H7 (cell line): ENCODE measurements around the gene SRI. TPM values are rescaled to one million over a fixed set of nuclear protein-coding genes. Genes with fewer than 3 reads are reported as not detected.
"Not testable (repeated sequence)": the region's sequence is repeated elsewhere in the genome, so short reads cannot be mapped to it uniquely, and the experiment has no call there.

ENCODE experiments used
- DNase-seq: peaks from one replicate; pipeline ENCODE4 v3.0.0; 2012
- H3K27me3 ChIP-seq: 2 replicates; pipeline ENCODE4 v1.6.0; 2011; ENCODE audit warnings: mild to moderate bottlenecking, low read length; ENCODE audit not compliant: control insufficient read depth, insufficient read depth
- H3K36me3 ChIP-seq: replicated peaks from 2 replicates; pipeline ENCODE4 v1.5.1; 2011; ENCODE audit warnings: low read length; ENCODE audit not compliant: control insufficient read depth, insufficient read depth
- H3K4me3 ChIP-seq: 2 replicates; pipeline ENCODE4 v1.5.1; 2011; ENCODE audit warnings: low read depth, mild to moderate bottlenecking, control low read depth, low read length, moderate library complexity; ENCODE audit not compliant: insufficient read depth
- total RNA-seq: library from RNA; depleted of rRNA; stranded (reverse); fragments of >200 nt; shearing (Covaris generic); gene quantifications from 2 replicates; pipeline ENCODE4 v1.2.3, GENCODE V29; 2014; rRNA removed

Gene SRI, protein sequence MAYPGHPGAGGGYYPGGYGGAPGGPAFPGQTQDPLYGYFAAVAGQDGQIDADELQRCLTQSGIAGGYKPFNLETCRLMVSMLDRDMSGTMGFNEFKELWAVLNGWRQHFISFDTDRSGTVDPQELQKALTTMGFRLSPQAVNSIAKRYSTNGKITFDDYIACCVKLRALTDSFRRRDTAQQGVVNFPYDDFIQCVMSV
- 87.1 and 95.8 TPM in 2 replicates for total RNA-seq

DNA sequence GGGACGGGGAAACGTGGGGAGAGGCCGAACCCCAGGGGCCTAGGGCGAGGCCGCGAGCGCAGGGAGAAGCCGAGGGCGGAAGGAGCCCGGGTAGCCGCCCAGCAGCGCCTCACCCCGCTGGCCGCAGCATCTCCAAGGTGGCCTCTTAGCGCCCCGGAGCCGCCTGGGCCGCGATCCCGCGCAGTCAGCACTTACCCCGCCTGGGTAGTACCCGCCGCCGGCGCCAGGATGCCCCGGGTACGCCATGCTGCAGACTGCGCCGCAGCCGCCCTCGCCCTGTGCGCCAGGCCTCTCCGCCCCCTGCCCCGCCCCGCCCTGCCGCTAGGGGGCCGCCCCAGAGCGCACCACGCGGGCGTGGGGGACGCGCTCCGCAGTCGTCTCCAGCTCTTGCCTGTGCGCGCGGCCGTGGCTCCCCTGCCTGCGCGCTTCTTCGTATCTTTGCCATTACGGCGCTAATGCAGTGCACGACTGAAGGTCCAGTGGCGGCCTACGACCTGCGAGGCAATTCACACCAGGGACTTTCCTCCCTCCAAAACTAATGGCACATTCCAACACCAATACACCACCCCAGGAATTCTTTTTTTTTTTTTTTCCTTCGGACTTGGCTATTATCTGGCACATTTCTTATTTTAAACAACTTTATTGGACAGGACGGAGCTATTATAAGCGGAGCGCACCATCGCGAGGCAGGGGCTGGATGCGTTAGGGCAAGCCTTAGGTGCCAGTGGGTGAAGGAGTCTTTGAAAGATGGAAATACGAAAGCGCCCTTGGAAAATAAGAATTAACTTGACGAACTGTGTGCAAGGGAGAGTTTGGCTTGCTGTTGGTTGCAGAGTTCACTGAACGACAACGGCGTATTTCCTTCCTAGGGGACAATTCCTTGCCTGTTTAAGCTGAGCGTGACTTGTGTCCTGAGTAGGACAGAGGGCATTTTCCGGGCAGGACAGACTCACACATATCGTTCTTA is at the start of gene SRI:
Gene SRI, minus strand, starts transcription at position 258 of the 967 bp plus-strand sequence. Its CDS starts 12 bp downstream, at position 246.
- H3K27me3 ChIP-seq: no peaks in the 10 kb centered on the region
- H3K36me3 ChIP-seq: peaks cover 3% of the 10 kb centered on the region
- peak; percentile 93 for DNase-seq
- peak within 1 kb of the TSS; percentile 87 for H3K4me3 ChIP-seq

DNA sequence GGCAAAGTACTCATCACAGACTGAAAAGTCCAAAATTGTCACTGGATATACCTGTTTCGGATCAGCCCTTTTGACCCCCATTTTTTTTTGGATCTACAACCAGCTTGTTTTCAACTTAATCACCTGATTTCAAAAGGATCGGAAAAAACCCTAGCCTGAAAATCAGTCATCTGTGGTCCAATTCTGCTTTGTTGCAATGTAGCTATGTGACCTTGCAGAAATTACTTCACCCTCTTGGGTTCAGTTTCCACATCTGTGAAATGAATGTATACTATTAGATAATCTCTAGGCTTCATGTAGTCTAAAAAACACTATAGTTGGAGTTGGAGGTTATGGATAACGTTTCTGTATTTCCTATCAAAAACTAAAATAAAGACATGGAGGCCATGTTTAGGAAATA is 49.7 kb upstream of the SRI start:
- H3K4me3 ChIP-seq: no peak overlapping the region
- DNase-seq: no peak
- no peaks in the 10 kb centered on the region for H3K36me3 ChIP-seq
- no peaks in the 10 kb centered on the region for H3K27me3 ChIP-seq

DNA sequence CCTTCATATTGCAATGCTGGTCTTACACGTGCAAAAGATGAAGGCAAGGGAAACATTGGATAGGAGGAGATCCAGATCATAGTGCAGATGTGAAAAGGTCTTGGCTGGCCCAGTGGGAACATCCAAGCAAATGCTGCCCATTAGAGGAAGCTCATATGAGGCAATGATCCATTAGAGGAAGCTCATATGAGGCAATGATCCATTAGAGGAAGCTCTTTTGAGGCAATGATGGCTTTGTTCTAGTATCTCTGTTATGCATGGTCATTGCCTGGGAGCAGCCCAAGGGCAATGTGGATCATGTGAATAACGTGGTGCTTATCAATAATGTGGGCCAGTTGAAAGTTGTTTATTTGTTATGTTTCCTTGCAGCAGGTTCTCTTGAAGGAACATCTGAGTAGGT is 49.0 kb upstream of the SRI start:
- H3K4me3 ChIP-seq: no peak overlapping the region
- DNase-seq: no peak
- no peaks in the 10 kb centered on the region for H3K36me3 ChIP-seq
- H3K27me3 ChIP-seq: no peaks in the 10 kb centered on the region

DNA sequence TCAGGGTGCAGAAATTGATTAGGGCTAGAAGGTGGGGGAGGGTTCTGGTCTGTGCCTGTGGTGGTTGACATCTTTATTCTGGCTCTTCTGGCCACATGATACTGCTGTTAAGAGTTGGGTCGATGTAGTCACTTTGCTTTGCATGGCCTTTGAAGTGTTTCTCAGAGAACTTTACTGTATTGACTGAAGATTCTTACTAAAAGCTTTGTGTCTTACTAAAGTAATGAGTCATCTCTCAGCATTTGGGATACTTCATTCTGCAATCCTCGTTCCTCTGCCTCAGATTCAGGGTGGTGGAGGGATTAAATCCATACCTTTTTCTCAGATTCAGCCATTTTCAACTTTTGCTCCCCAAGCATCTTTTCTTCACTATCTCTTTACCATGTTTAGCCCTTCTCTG is 48.2 kb upstream of the SRI start:
- no peak for DNase-seq
- H3K36me3 ChIP-seq: no peaks in the 10 kb centered on the region
- no peaks in the 10 kb centered on the region for H3K27me3 ChIP-seq
- no peak overlapping the region for H3K4me3 ChIP-seq

DNA sequence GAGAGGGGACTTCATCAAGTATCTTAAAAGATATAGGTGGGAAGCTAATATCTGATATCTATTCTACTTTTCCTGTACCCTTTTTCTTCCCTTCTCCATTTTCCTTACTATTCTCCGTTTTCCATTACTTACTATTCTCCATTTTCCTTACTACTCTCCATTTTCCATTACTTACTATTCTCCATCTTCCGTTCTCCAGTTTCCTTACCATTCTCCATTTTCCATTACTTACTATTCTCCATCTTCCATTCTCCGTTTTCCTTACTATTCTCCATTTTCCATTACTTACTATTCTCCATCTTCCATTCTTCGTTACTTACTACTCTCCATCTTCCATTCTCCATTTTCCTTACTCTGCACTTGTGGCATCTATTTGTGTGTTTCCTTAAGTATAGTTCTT is 47.6 kb upstream of the SRI start:
- Histone ChIP-seq H3K36me3 (no peaks in the 10 kb centered on the region), H3K4me3 (no peak overlapping the region), H3K27me3 (no peaks in the 10 kb centered on the region)
- no peak for DNase-seq

DNA sequence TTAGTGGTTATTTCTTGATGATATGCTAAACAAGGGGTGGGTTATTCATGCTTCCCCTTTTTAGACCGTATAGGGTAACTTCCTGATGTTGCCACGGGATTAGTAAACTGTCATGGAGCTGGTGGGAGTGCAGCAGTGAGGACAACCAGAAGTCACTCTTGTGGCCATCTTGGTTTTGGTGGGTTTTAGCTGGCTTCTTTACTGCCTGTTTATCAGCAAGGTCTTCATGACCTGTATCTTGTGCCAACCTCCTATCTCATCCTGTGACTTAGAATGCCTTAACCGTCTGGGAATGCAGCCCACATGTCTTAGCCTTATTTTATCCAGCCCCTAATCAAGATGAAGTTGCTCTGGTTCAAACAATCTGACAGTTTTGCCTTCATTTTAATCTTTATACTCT is 45.1 kb upstream of the SRI start:
- not testable (repeated sequence) for DNase-seq

DNA sequence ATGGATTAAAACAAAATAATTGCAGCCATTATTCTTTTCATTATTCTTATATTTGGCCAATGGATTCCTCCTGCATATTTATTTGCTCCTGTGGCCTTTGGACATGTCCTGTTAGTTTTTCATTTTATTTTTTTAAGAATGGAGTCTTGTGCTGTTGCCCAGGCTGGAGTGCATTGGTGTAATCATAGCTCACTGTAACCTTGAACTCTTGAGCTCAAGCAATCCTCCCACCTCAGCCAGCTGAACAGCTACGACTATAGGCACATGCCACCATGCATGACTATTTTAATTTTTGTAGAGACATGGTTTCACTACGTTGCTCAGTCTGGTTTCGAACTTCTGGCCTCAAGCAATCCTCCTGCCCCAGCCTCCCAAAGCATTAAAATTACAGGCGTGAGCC is 42.7 kb upstream of the SRI start:
- Histone ChIP-seq H3K27me3 (no peaks in the 10 kb centered on the region), H3K4me3 (no peak overlapping the region), H3K36me3 (no peaks in the 10 kb centered on the region)
- DNase-seq: no peak

More for the DNA sequence above, 45.1 kb upstream of the SRI start:
- H3K4me3 ChIP-seq, H3K27me3 ChIP-seq, H3K36me3 ChIP-seq: not testable (repeated sequence)

DNA sequence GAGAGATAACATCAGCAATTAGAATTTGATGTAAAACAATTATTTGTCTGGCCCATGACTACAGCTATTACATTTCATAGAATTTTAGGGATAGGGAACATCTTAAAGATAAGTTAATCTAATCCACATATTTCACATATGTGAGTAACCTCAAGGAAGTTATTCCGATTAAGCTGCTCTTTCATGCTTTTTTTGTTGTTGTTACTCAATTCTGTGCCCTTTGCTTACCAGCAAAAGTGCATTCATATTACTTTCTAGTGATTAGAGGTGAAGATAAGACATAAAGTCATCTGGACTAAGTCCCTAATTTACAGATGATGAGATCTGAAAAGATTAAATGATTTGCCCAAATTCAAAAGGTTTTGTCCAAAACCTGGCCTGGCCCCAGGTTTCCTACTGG is 40.9 kb upstream of the SRI start:
- Histone ChIP-seq H3K36me3 (no peaks in the 10 kb centered on the region), H3K4me3 (no peak overlapping the region), H3K27me3 (no peaks in the 10 kb centered on the region)
- DNase-seq: no peak

DNA sequence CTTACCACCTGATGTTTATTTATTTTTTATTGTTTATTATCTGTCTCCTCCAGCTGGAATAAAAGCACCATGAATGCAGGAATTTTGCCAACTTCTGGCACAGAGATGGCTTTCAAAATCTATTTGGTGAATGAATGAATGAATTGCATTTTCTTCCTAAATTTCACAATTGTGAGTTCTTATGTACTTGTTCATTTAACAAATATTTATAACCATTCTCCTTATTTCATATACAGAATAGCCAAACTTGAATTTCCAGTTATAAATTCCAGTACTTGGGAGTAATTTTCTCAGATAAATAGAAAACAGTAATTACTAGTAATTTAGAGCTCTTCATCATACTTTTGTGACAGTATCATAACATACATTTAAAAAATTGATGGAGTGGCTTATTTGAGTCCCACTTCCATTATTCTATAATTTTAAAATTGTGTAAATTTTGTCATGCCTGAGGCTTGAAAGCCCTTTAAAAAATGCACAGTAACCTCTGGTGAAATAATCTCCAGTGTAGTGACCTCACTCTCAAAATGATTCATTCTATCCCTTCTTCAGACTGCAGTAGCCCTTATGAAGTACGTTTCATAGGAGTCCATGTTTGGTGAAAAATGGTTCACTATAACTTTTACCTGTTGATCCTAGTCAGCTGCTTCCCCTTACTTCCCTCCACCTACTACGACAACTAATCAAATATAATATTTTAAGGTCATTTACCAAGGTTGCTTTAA is 40.0 kb upstream of the SRI start:
- DNase-seq: no peak
- no peak overlapping the region for H3K4me3 ChIP-seq
- H3K27me3 ChIP-seq: no peaks in the 10 kb centered on the region
- H3K36me3 ChIP-seq: no peaks in the 10 kb centered on the region

DNA sequence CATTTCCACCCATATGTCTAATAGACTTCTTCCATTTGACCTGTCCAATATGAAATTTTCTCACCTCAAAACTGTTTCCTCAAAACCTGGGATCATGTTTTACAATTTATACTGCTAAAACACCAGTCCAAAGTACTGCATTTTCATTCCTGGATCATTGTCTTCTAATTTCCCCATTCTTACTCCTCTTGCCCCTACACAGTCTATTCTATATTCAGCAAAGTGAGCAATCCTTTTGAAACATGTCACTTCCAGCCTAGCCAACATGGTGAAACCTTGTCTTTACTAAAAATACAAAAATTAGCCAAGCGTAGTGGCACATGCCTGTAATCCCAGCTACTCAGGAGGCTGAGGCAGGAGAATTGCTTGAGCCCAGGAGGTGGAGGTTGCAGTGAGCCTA is 38.5 kb upstream of the SRI start:
- not testable (repeated sequence) for H3K4me3 ChIP-seq, H3K36me3 ChIP-seq, DNase-seq, H3K27me3 ChIP-seq

DNA sequence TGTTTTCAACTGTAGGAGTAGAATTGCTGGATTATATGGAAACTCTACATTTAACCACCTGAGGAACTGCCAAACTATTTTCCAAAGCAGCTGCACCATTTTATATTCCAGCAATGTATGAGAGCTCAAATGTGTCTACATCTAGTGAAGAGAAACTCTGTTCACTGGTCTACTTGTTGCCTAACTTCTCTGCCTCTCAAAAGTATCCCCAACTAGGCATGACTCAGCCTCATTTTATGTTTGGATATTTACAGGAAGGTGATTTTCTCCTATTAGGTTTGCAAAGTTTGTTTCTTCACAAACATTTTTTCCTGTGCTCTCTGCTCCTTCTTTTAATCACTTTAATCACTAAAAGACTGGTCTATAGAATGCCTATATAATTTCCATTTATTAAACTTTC is 37.1 kb upstream of the SRI start:
- Histone ChIP-seq H3K4me3 (no peak overlapping the region), H3K36me3 (no peaks in the 10 kb centered on the region), H3K27me3 (no peaks in the 10 kb centered on the region)
- no peak for DNase-seq

DNA sequence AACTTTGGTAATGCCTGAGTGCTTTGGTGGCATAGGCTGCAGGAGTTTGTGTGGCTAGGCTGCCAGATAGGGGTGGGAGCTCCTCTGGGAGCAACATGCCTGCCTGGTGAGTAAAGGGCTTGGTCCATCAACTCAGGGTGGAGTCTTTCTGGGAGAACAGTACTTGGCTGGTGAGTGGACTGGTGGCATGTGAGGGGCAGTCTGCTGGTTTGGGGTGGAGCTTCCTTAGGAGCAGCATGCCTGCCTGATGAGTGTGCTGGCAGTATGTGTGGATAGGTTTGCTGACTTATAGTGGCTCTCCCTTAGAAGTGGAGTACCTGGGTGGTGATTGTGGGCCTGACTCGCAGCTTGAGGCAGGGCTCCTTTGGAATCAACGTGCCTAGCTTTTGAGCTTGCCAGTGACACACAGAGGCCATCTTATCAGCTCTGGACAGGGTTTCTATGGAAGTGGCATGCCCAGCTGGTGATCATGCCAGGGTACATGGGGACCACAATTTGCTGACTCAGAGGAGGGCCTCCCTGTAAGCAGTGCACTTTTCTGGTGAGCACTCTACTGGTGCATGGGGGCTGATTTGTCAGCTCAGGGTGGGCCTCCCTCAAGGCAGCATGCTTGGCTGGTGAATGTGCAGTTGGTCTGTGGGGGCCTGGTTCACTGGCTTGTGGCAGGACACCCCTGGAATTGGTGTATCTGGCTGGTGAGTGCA is 35.0 kb upstream of the SRI start:
- no peak for DNase-seq
- Histone ChIP-seq H3K36me3 (no peaks in the 10 kb centered on the region), H3K4me3 (no peak overlapping the region), H3K27me3 (no peaks in the 10 kb centered on the region)

DNA sequence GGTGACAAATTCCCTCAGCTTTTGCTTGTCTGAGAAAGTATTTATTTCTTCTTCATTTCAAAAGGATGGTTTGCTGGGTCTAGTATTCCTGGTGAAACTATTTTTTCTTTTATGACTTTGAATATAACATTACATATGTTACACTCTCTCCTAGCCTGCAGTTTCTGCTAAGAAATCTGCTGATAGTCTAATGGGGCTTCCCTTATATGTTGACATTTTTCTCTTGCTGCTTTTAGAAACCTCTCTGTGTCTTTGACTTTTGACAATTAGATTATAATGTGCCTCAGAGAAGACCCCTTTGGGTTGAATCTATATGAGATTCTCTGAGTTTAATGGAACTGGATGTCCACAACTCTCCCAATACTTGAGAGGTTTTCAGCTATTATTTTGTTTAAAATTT is 33.8 kb upstream of the SRI start:
- Histone ChIP-seq H3K36me3 (no peaks in the 10 kb centered on the region), H3K27me3 (no peaks in the 10 kb centered on the region), H3K4me3 (no peak overlapping the region)
- no peak for DNase-seq

DNA sequence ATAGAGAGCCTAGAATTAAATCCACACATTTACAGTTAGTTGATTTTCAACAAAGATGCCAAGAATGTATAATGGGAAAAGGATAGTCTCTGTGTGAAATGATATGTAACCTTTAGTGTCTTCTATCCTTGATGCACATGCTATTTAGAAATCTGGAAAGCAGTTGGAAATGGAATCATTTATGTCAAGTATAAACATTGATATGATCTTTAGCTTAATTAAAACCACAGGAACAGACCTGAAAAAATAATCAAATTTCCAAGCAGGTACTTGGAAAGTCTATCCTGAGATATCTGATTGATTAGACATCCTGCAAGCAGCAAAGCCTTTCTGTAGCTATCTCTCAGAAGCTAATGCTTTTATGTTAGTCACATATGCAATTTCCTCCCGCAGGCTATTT is 24.4 kb upstream of the SRI start:
- no peak for DNase-seq
- no peaks in the 10 kb centered on the region for H3K36me3 ChIP-seq
- no peaks in the 10 kb centered on the region for H3K27me3 ChIP-seq
- no peak overlapping the region for H3K4me3 ChIP-seq
